Stomach (tissue), 4 donors: ENCODE data around the gene TSHZ1.

Experiments
- CTCF ChIP-seq, 7 experiments: fragments of 450-650 bp in 4 of 7; fragments of 200-600 bp in 3 of 7; sonication (generic) in 3 of 7; IDR thresholded peaks; one replicate each; pipeline ENCODE4 v1.5.1; 2016 to 2019; ENCODE audit warnings: antibody characterized with exemption in 7 of 7, control low read depth in 2 of 7, mild to moderate bottlenecking in 1 of 7
- EP300 ChIP-seq: sonication (generic); formaldehyde crosslinking; IDR thresholded peaks from one replicate; pipeline ENCODE4 v1.6.1; 2017; ENCODE audit warnings: antibody characterized with exemption
- POLR2A ChIP-seq, 4 donors: fragments of 450-650 bp; IDR thresholded peaks; one replicate each; pipeline ENCODE4 v1.6.1; 2016; ENCODE audit warnings: antibody characterized with exemption in 4 of 4, control low read depth in 2 of 4, mild to moderate bottlenecking in 1 of 4, moderate library complexity in 1 of 4
- POLR2AphosphoS5 ChIP-seq, 3 donors: sonication (generic); formaldehyde crosslinking; IDR thresholded peaks; one replicate each; pipeline ENCODE4 v1.6.1; 2016; ENCODE audit warnings: antibody characterized with exemption in 3 of 3

GRCh38 chr18:75200605-75201280, 9.9 kb upstream of the TSHZ1 start:
- TF ChIP-seq CTCF (IDR thresholded peaks at IDR 0.05) (no peak), EP300 (no peak), POLR2AphosphoS5 (IDR thresholded peaks at IDR 0.05) (no peak), POLR2A (IDR thresholded peaks at IDR 0.05) (no peak)
